Measurements from ENCODE around the gene FCN2.
A peak's percentile ranks its signal among the peaks of the same experiment; 100 is the strongest.

The FCN2 gene

DNA sequence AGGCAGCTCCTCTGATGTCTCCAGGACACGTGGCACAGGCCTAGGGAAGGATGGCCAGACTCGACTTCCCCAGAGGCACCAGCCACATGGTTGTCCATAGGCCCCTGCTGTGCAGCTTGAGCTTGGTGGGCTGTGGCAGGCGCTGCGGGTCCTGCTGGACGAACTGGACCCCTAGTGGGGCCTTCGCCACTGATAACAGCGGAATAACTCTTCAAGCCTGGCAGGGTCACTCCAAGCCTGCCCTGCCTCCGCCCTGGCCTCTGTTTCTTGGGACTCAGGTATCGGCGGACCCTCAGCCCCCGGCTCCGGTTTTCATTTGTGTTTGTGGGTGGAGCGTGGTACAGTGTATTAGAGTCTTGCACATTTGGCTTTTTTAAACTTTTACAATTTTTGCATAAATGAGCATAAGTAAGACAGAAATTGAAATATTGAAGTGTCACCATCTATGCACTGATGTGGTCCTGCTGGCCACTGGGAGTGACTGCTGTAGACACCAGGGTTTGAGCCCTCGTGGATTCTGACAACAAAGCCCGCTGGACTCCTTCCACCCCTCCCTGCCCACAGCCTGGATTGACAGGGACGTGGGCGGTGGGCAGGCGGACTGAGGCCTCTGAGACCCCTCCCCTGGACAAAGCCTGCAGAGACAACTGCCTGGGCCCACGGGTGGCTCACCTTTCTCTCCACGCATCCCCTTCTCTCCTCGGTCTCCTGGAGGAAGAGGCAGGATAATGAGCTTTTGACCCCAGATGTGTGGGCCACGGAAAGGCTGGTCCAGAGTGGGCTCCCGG, 33.3 kb downstream of the FCN2 start:
- peak; percentile 60 for DNase-seq (ENCODE audit: low spot score)
- H3K27ac ChIP-seq: no peak overlapping the region
- TF ChIP-seq, protein P1, sequence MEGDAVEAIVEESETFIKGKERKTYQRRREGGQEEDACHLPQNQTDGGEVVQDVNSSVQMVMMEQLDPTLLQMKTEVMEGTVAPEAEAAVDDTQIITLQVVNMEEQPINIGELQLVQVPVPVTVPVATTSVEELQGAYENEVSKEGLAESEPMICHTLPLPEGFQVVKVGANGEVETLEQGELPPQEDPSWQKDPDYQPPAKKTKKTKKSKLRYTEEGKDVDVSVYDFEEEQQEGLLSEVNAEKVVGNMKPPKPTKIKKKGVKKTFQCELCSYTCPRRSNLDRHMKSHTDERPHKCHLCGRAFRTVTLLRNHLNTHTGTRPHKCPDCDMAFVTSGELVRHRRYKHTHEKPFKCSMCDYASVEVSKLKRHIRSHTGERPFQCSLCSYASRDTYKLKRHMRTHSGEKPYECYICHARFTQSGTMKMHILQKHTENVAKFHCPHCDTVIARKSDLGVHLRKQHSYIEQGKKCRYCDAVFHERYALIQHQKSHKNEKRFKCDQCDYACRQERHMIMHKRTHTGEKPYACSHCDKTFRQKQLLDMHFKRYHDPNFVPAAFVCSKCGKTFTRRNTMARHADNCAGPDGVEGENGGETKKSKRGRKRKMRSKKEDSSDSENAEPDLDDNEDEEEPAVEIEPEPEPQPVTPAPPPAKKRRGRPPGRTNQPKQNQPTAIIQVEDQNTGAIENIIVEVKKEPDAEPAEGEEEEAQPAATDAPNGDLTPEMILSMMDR (IDR thresholded peaks at IDR 0.05): no peak
- H3K4me3 ChIP-seq: no peak overlapping the region

DNA sequence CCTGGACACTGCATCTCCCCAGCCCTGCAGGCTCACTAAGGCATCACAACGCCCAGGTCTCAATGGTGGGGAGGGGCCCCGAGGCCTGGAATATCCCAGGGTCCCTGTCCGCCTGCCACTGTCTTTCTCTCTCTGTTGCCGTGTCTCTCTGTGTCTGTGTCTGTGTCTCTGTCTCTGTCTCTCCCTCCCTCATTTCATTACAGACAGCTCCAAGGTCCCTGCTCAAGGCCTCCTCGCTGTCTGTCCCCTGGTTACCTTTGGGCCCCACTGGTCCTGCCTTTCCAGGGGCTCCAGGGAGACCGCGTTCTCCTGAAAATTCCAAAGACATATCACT, 33.9 kb downstream of the FCN2 start:
- DNase-seq (ENCODE audit: low spot score): no peak
- no peak overlapping the region for H3K4me3 ChIP-seq
- no peak overlapping the region for H3K27ac ChIP-seq
- TF ChIP-seq, protein P1 (IDR thresholded peaks at IDR 0.05): no peak

DNA sequence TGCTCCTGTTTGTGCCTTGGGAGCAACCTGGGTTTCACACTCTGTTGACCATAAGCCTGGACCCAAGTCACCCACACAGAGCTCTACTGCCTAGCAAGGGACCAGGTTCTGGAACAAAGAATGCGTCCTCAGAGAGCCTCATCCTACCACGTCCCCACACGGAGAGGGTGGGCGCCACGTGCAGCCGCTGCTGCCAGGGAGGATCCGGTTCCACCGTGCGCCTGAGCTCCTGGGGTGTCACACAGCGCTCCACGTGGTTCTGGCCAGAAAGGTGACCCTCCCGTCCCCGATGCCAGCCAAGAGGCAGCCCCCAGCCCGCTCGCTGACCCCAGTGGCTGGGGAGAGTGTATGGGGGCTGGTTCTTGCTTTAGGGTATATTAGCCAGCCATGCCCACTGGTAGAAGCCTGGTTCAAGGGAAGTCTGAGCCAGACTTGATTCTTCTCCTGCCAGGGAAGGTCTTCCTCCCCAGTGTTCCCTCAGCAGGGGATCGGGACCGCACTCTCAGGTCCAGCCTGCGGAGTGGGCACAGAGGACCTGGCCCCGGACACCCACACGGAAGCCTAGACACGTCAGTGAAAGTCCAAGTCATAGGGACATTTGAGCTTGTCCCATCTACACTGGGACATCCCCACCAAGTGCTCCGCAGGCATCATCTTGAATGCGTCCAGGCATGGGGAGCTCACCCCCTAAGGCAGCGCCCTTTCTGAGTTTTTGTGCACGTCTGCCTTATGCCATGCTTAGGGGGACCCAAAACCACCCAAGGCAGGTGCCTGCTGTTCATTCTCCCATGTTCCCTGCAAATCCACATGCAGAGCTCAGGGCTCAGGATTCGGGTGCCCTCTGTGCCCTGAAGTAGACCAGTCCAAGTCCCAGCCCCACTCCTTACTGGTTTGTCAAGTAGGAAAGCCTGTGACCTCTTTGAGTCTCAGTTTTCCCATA, 34.7 kb downstream of the FCN2 start:
- no peak overlapping the region for H3K4me3 ChIP-seq
- TF ChIP-seq, protein P1 (IDR thresholded peaks at IDR 0.05): no peak
- DNase-seq (ENCODE audit: low spot score): peak; percentile 57

DNA sequence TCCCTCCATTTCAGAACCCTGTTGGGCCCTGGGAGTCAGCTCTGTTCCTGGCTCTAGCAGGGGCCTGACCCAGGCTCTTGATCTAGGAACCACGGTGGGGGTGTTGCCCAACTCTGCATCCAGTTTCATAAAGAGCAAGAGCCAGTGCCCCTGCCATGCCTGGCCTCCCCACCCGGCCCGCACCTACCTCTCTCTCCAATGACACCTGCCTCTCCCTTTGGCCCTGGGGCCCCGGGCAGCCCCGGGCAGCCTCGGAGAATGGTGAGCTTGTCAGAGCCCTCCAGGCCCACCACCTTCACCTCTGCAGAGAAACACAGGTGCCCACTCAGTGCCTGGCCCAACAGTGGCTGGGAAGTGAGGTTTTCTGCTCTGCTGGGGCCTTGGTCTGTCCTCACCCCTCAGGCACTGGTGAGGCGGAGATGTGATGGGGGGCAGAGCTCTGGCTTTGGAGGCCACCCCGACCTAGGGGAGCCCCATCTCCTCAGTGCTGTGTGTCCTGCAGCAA, 35.6 kb downstream of the FCN2 start:
- Histone ChIP-seq H3K27ac (no peak overlapping the region), H3K4me3 (no peak overlapping the region)
- TF ChIP-seq, protein P1 (IDR thresholded peaks at IDR 0.05): no peak
- DNase-seq (ENCODE audit: low spot score): peak; percentile 68

More for the DNA sequence above, 34.7 kb downstream of the FCN2 start:
- H3K27ac ChIP-seq: no peak overlapping the region

DNA sequence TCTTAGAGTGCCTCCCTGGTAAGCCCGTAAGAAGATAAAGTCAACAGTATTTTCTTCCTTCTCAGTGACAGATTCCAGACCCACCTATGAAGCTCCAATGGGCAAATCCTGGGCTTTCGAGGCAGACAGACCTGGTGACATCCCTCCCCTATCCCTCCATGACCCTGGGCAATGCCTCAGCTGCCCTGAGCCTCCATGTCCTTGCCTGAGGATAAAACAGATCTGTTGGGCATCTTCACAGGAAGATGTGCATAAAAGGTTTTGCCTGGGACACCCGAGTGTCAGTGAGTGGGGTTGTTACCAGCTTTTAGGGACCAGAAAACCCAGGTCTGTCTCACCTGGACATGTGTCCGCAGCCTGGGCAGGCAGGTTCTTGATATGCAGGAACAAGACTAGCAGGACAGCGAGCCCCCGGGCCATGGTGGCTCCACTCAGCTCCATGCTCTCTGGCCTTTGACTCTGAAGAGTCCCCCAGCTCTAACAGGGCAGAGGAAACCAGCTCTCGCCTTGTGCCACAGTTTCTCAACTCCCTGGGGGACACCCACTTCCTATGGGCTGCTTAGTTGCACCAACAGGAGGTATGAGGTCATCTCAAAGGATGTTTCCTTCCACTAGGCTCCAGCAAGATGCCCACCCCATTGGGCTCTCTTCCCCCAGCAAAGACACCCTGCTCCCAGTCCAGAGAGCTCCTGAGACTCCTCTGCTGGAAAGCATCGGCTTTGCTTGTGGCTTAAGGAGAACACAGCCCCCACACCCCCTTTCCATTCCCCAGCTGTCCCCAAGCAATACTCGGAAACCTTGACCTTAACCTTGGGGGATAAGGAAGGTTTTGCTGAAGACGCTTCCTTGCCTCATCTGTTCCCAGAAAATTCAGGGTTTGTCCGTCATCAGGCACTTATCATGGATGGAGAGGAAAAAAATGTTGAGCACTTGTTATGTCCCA, 37.1 kb downstream of the FCN2 start, which contains the start of gene FCN1:
Gene FCN1 (minus strand): TSS at position 482 of the 943 bp plus-strand sequence. CDS start 41 bp downstream, at position 441.
- DNase-seq (ENCODE audit: low spot score): peak; percentile 55
- Histone ChIP-seq H3K4me3 (no peak within 1 kb of the TSS), H3K27ac (no peak within 1 kb of the TSS)
- TF ChIP-seq, protein P1 (IDR thresholded peaks at IDR 0.05): no peak

DNA sequence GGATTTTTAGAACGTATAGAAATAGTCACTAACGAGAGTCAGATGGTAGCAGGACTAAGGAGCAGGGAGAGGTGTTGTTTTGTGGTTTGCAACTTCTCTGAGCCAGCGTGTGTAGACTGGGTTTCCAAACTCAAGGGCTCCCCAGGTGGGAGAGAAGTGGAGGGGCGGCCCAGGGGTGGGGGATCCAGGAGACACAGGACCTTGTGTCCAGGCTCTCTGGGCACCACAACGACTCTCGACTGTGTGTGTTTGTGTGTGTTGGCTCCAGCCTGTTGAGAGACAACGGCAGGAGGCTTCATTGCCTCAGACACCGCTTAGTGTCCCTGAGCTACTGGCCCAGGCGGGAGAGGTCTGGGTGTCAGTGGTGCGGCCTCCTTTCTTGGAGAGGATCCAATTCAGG, 38.0 kb downstream of the FCN2 start:
- no peak overlapping the region for H3K4me3 ChIP-seq
- no peak overlapping the region for H3K27ac ChIP-seq
- peak; percentile 22 for DNase-seq (ENCODE audit: low spot score)
- TF ChIP-seq, protein P1 (IDR thresholded peaks at IDR 0.05): no peak

All from coronary artery (tissue), 2 donors.